ENCODE data around the gene ATXN7. TPM values are rescaled to one million over a fixed set of nuclear protein-coding genes. Genes with fewer than 3 reads are reported as not detected.

Gene ATXN7
- total RNA-seq, 1 donor from 2014 or later = 6.7 TPM

GRCh38 chr3:63981980-63982379 is 118.3 kb downstream of the ATXN7 start:
- DNase-seq (ENCODE audit: low read depth, low spot score) = no peak

- DNase-seq (ENCODE audit: low read depth, low spot score) = no peak
These were observed 120.7 kb downstream of the ATXN7 start for GRCh38 chr3:63984391-63984790.

GRCh38 chr3:63986146-63986545 is 122.5 kb downstream of the ATXN7 start:
- no peak for DNase-seq (ENCODE audit: low read depth, low spot score)

- no peak for DNase-seq (ENCODE audit: low read depth, low spot score)
These were observed 123.2 kb downstream of the ATXN7 start for GRCh38 chr3:63986831-63987230.

GRCh38 chr3:63988943-63989342 is 125.3 kb downstream of the ATXN7 start:
- DNase-seq (ENCODE audit: low read depth, low spot score) = no peak

GRCh38 chr3:63990204-63990603 is 126.5 kb downstream of the ATXN7 start:
- no peak for DNase-seq (ENCODE audit: low read depth, low spot score)

- no peak for DNase-seq (ENCODE audit: low read depth, low spot score)
These were observed 127.1 kb downstream of the ATXN7 start for GRCh38 chr3:63990733-63991132.

- no peak for DNase-seq (ENCODE audit: low read depth, low spot score)
These were observed 128.0 kb downstream of the ATXN7 start for GRCh38 chr3:63991666-63992065.

GRCh38 chr3:63992516-63993209 is 129.0 kb downstream of the ATXN7 start:
- no peak for DNase-seq (ENCODE audit: low read depth, low spot score)

- peak; percentile 46 for DNase-seq (ENCODE audit: low read depth, low spot score)
These were observed 130.0 kb downstream of the ATXN7 start for GRCh38 chr3:63993653-63994079.

- DNase-seq (ENCODE audit: low read depth, low spot score) = no peak
These were observed 131.4 kb downstream of the ATXN7 start for GRCh38 chr3:63995086-63995485.

GRCh38 chr3:63998852-63999754 is 135.4 kb downstream of the ATXN7 start:
- no peak for DNase-seq (ENCODE audit: low read depth, low spot score)

GRCh38 chr3:64000453-64001055 is 136.9 kb downstream of the ATXN7 start:
- DNase-seq (ENCODE audit: low read depth, low spot score) = no peak

- no peak for DNase-seq (ENCODE audit: low read depth, low spot score)
These were observed 138.6 kb downstream of the ATXN7 start for GRCh38 chr3:64002233-64002632.

- DNase-seq (ENCODE audit: low read depth, low spot score) = no peak
These were observed 139.9 kb downstream of the ATXN7 start for GRCh38 chr3:64003589-64003988.

- no peak for DNase-seq (ENCODE audit: low read depth, low spot score)
These were observed 144.3 kb downstream of the ATXN7 start for GRCh38 chr3:64008017-64008416.

GRCh38 chr3:64008487-64009351 is 145.1 kb downstream of the ATXN7 start:
- DNase-seq (ENCODE audit: low read depth, low spot score) = peak; percentile 5

GRCh38 chr3:64009528-64009927 is 145.9 kb downstream of the ATXN7 start:
- no peak for DNase-seq (ENCODE audit: low read depth, low spot score)

- no peak for DNase-seq (ENCODE audit: low read depth, low spot score)
These were observed 146.5 kb downstream of the ATXN7 start for GRCh38 chr3:64010199-64010598.

- no peak for DNase-seq (ENCODE audit: low read depth, low spot score)
These were observed 148.0 kb downstream of the ATXN7 start for GRCh38 chr3:64011685-64012084.

- DNase-seq (ENCODE audit: low read depth, low spot score) = no peak
These were observed 153.4 kb downstream of the ATXN7 start for GRCh38 chr3:64016941-64017620.

Measured in pulmonary artery endothelial cell (primary cell).